ENCODE measurements around the gene ATG10.

Gene ATG10

GRCh38 chr5:81936066-81936465, 35.8 kb upstream of the ATG10 start:
- Histone ChIP-seq H3K4me1 (ENCODE audit: insufficient read depth, poor library complexity, severe bottlenecking) (no peaks in the 10 kb centered on the region), H3K9me3 (ENCODE audit: severe bottlenecking) (no peaks in the 10 kb centered on the region), H3K27me3 (ENCODE audit: insufficient read depth, poor library complexity, severe bottlenecking) (no peaks in the 10 kb centered on the region), H3K36me3 (ENCODE audit: low read depth) (no peaks in the 10 kb centered on the region), H3K27ac (ENCODE audit: poor library complexity, severe bottlenecking) (no peak overlapping the region), H3K4me3 (ENCODE audit: severe bottlenecking) (no peak overlapping the region)
- ATAC-seq (ENCODE audit: low read depth): no peak
- no peak for TF ChIP-seq CTCF (IDR thresholded peaks at IDR 0.05; ENCODE audit: poor library complexity, severe bottlenecking)
- DNase-seq (ENCODE audit: low spot score): no peak

- DNase-seq (ENCODE audit: low spot score) (no peak), ATAC-seq (ENCODE audit: low read depth) (no peak)
- H3K27me3 ChIP-seq (ENCODE audit: insufficient read depth, poor library complexity, severe bottlenecking): no peaks in the 10 kb centered on the region
- no peaks in the 10 kb centered on the region for H3K9me3 ChIP-seq (ENCODE audit: severe bottlenecking)
- no peak overlapping the region for H3K27ac ChIP-seq (ENCODE audit: poor library complexity, severe bottlenecking)
- TF ChIP-seq CTCF (IDR thresholded peaks at IDR 0.05; ENCODE audit: poor library complexity, severe bottlenecking): no peak
- no peak overlapping the region for H3K4me3 ChIP-seq (ENCODE audit: severe bottlenecking)
- no peaks in the 10 kb centered on the region for H3K4me1 ChIP-seq (ENCODE audit: insufficient read depth, poor library complexity, severe bottlenecking)
- H3K36me3 ChIP-seq (ENCODE audit: low read depth): no peaks in the 10 kb centered on the region
These were observed 35.1 kb upstream of the ATG10 start for GRCh38 chr5:81936750-81937149.

GRCh38 chr5:81942746-81943145, 29.1 kb upstream of the ATG10 start:
- TF ChIP-seq CTCF (IDR thresholded peaks at IDR 0.05; ENCODE audit: poor library complexity, severe bottlenecking): no peak
- no peaks in the 10 kb centered on the region for H3K36me3 ChIP-seq (ENCODE audit: low read depth)
- H3K4me3 ChIP-seq (ENCODE audit: severe bottlenecking): no peak overlapping the region
- H3K4me1 ChIP-seq (ENCODE audit: insufficient read depth, poor library complexity, severe bottlenecking): no peaks in the 10 kb centered on the region
- no peak overlapping the region for H3K27ac ChIP-seq (ENCODE audit: poor library complexity, severe bottlenecking)
- no peak for DNase-seq (ENCODE audit: low spot score)
- ATAC-seq (ENCODE audit: low read depth): no peak
- no peaks in the 10 kb centered on the region for H3K27me3 ChIP-seq (ENCODE audit: insufficient read depth, poor library complexity, severe bottlenecking)
- H3K9me3 ChIP-seq (ENCODE audit: severe bottlenecking): peaks cover 8% of the 10 kb centered on the region

GRCh38 chr5:81948349-81948748, 23.5 kb upstream of the ATG10 start:
- DNase-seq (ENCODE audit: low spot score): no peak
- peaks cover 3% of the 10 kb centered on the region for H3K9me3 ChIP-seq (ENCODE audit: severe bottlenecking)
- H3K27me3 ChIP-seq (ENCODE audit: insufficient read depth, poor library complexity, severe bottlenecking): no peaks in the 10 kb centered on the region
- H3K4me1 ChIP-seq (ENCODE audit: insufficient read depth, poor library complexity, severe bottlenecking): no peaks in the 10 kb centered on the region
- no peak for TF ChIP-seq CTCF (IDR thresholded peaks at IDR 0.05; ENCODE audit: poor library complexity, severe bottlenecking)
- H3K4me3 ChIP-seq (ENCODE audit: severe bottlenecking): no peak overlapping the region
- no peak for ATAC-seq (ENCODE audit: low read depth)
- no peak overlapping the region for H3K27ac ChIP-seq (ENCODE audit: poor library complexity, severe bottlenecking)
- no peaks in the 10 kb centered on the region for H3K36me3 ChIP-seq (ENCODE audit: low read depth)

GRCh38 chr5:81949462-81949861, 22.4 kb upstream of the ATG10 start:
- no peak for DNase-seq (ENCODE audit: low spot score)
- Histone ChIP-seq H3K36me3 (ENCODE audit: low read depth) (no peaks in the 10 kb centered on the region), H3K4me1 (ENCODE audit: insufficient read depth, poor library complexity, severe bottlenecking) (no peaks in the 10 kb centered on the region), H3K27me3 (ENCODE audit: insufficient read depth, poor library complexity, severe bottlenecking) (no peaks in the 10 kb centered on the region), H3K27ac (ENCODE audit: poor library complexity, severe bottlenecking) (no peak overlapping the region), H3K9me3 (ENCODE audit: severe bottlenecking) (no peaks in the 10 kb centered on the region), H3K4me3 (ENCODE audit: severe bottlenecking) (no peak overlapping the region)
- ATAC-seq (ENCODE audit: low read depth): no peak
- no peak for TF ChIP-seq CTCF (IDR thresholded peaks at IDR 0.05; ENCODE audit: poor library complexity, severe bottlenecking)

All from RWPE2 (cell line).